RCC 7860 (cell line): ENCODE results near the gene DMGDH.

Experiments used
- DNase-seq: peaks from one replicate; pipeline ENCODE4 v3.0.0-alpha.2; 2015; ENCODE audit warnings: low spot score
- FAIRE-seq: peaks from 2 replicates; lab custom pipeline; 2012; peaks lifted over from hg19 to GRCh38; lab: Jason Lieb, UNC

The DMGDH gene

GRCh38 chr5:79069488-79070349 lies at the start of gene DMGDH, which contains the start of gene BHMT2:
DMGDH (minus strand) TSS chr5:79069674; CDS start chr5:79069620, 54 bp downstream.
BHMT2 (plus strand) TSS chr5:79069767; CDS start chr5:79069783, 16 bp downstream.
- FAIRE-seq (no peak), DNase-seq (peak; percentile 40)

- DNase-seq = no peak
- no peak for FAIRE-seq
Observed at GRCh38 chr5:79112703-79113058, 43.2 kb upstream of the DMGDH start.

- DNase-seq (no peak), FAIRE-seq (no peak)
Observed at GRCh38 chr5:79111960-79112702, 42.7 kb upstream of the DMGDH start.

- FAIRE-seq (no peak), DNase-seq (no peak)
Observed at GRCh38 chr5:79111387-79111959, 42.0 kb upstream of the DMGDH start, which contains the start of gene BHMT. BHMT (plus strand) TSS chr5:79111809; CDS start chr5:79111886, 77 bp downstream.

- no peak for FAIRE-seq
- DNase-seq = no peak
Observed at GRCh38 chr5:79109527-79110492, 40.3 kb upstream of the DMGDH start.

- FAIRE-seq (no peak), DNase-seq (no peak)
Observed at GRCh38 chr5:79108792-79109191, 39.3 kb upstream of the DMGDH start.

GRCh38 chr5:79108086-79108485 lies 38.6 kb upstream of the DMGDH start:
- no peak for FAIRE-seq
- no peak for DNase-seq

- peak; percentile 28 for DNase-seq
- FAIRE-seq = no peak
Observed at GRCh38 chr5:79107020-79107796, 37.7 kb upstream of the DMGDH start.

GRCh38 chr5:79105868-79106267 lies 36.4 kb upstream of the DMGDH start:
- FAIRE-seq (no peak), DNase-seq (no peak)

GRCh38 chr5:79093762-79094161 lies 24.3 kb upstream of the DMGDH start:
- FAIRE-seq (no peak), DNase-seq (no peak)

- DNase-seq (no peak), FAIRE-seq (no peak)
Observed at GRCh38 chr5:79091064-79091463, 21.6 kb upstream of the DMGDH start.

GRCh38 chr5:79088507-79088906 lies 19.0 kb upstream of the DMGDH start:
- DNase-seq (no peak), FAIRE-seq (no peak)

- DNase-seq = no peak
- FAIRE-seq = no peak
Observed at GRCh38 chr5:79086116-79086515, 16.6 kb upstream of the DMGDH start.

GRCh38 chr5:79081779-79082178 lies 12.3 kb upstream of the DMGDH start:
- FAIRE-seq (no peak), DNase-seq (no peak)

- DNase-seq (no peak), FAIRE-seq (no peak)
Observed at GRCh38 chr5:79080804-79081203, 11.3 kb upstream of the DMGDH start.

GRCh38 chr5:79077680-79078365 lies 8.3 kb upstream of the DMGDH start:
- DNase-seq (no peak), FAIRE-seq (no peak)

GRCh38 chr5:79076819-79077218 lies 7.3 kb upstream of the DMGDH start:
- FAIRE-seq = no peak

GRCh38 chr5:79075646-79076426 lies 6.4 kb upstream of the DMGDH start:
- DNase-seq = no peak
- FAIRE-seq = no peak

More at GRCh38 chr5:79076819-79077218, 7.3 kb upstream of the DMGDH start:
- no peak for DNase-seq
